ENCODE data around the gene SLC8A1.

DNA sequence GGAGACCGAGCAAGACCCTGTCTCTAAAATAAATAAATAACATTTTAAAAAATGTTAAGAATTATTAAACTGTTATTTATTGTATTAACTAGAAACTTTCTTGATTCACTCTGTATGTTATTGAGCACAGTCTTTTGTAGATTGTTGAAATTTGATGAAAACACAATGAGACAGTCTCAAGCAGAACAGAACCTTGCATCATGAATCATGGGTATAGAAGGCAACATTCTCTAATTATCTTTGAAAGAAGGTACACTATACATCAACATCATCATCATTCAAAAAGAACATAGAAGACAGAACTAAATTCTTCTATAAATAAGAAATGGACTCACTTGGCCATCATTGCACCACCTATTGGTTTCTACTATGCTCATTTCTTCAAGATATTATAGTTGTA lies 67.7 kb downstream of the SLC8A1 start:
- TF ChIP-seq ZNF8 (CRISPR knock-in tag; IDR thresholded peaks at IDR 0.05) = no peak
- no peak for TF ChIP-seq TCF4 (CRISPR knock-in tag; IDR thresholded peaks at IDR 0.05; ENCODE audit: borderline replicate concordance)
- TF ChIP-seq ZNF565 (CRISPR knock-in tag; conservative IDR thresholded peaks at IDR 0.05; ENCODE audit: low read depth) = no peak
- no peak for TF ChIP-seq GLIS3 (CRISPR knock-in tag; IDR thresholded peaks at IDR 0.05)
- TF ChIP-seq ZC3H10 (CRISPR knock-in tag; IDR thresholded peaks at IDR 0.05) = no peak
- no peak for TF ChIP-seq TOX (CRISPR knock-in tag; IDR thresholded peaks at IDR 0.05; ENCODE audit: borderline replicate concordance)
- TF ChIP-seq, protein P1, sequence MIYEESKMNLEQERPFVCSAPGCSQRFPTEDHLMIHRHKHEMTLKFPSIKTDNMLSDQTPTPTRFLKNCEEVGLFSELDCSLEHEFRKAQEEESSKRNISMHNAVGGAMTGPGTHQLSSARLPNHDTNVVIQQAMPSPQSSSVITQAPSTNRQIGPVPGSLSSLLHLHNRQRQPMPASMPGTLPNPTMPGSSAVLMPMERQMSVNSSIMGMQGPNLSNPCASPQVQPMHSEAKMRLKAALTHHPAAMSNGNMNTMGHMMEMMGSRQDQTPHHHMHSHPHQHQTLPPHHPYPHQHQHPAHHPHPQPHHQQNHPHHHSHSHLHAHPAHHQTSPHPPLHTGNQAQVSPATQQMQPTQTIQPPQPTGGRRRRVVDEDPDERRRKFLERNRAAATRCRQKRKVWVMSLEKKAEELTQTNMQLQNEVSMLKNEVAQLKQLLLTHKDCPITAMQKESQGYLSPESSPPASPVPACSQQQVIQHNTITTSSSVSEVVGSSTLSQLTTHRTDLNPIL (CRISPR knock-in tag; IDR thresholded peaks at IDR 0.05; ENCODE audit: low read depth) = no peak
- TF ChIP-seq, protein P2, sequence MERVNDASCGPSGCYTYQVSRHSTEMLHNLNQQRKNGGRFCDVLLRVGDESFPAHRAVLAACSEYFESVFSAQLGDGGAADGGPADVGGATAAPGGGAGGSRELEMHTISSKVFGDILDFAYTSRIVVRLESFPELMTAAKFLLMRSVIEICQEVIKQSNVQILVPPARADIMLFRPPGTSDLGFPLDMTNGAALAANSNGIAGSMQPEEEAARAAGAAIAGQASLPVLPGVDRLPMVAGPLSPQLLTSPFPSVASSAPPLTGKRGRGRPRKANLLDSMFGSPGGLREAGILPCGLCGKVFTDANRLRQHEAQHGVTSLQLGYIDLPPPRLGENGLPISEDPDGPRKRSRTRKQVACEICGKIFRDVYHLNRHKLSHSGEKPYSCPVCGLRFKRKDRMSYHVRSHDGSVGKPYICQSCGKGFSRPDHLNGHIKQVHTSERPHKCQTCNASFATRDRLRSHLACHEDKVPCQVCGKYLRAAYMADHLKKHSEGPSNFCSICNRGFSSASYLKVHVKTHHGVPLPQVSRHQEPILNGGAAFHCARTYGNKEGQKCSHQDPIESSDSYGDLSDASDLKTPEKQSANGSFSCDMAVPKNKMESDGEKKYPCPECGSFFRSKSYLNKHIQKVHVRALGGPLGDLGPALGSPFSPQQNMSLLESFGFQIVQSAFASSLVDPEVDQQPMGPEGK (CRISPR knock-in tag; IDR thresholded peaks at IDR 0.05; ENCODE audit: borderline replicate concordance) = no peak
- no peak for TF ChIP-seq SNAI2 (CRISPR knock-in tag; IDR thresholded peaks at IDR 0.05)
- TF ChIP-seq, protein P3, sequence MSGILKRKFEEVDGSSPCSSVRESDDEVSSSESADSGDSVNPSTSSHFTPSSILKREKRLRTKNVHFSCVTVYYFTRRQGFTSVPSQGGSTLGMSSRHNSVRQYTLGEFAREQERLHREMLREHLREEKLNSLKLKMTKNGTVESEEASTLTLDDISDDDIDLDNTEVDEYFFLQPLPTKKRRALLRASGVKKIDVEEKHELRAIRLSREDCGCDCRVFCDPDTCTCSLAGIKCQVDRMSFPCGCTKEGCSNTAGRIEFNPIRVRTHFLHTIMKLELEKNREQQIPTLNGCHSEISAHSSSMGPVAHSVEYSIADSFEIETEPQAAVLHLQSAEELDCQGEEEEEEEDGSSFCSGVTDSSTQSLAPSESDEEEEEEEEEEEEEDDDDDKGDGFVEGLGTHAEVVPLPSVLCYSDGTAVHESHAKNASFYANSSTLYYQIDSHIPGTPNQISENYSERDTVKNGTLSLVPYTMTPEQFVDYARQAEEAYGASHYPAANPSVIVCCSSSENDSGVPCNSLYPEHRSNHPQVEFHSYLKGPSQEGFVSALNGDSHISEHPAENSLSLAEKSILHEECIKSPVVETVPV (CRISPR knock-in tag; IDR thresholded peaks at IDR 0.05) = no peak
- no peak for TF ChIP-seq ZFP3 (CRISPR knock-in tag; IDR thresholded peaks at IDR 0.05)
- TF ChIP-seq ZFP30 (CRISPR knock-in tag; IDR thresholded peaks at IDR 0.05) = no peak

All from SK-N-SH treated with all-trans-retinoic acid at 6 μM for 48 hours (cell line).